Spleen (tissue), 11 donors: ENCODE measurements around the gene RANBP9. TPM values are rescaled to one million over a fixed set of nuclear protein-coding genes. Genes with fewer than 3 reads are reported as not detected.

Experiments
- DNase-seq: peaks from one replicate; pipeline ENCODE4 v3.0.0-alpha.2; 2020
- H3K27ac ChIP-seq, 8 donors: fragments of 200-600 bp; sonication (generic) in 7 of 8; 1 replicate in 4 of 8; 2 replicates in 4 of 8; pipeline versions ENCODE4 v1.5.0 to v1.8.0; 2016 to 2021; ENCODE audit warnings: inconsistent platforms in 4 of 8, mild to moderate bottlenecking in 4 of 8, moderate library complexity in 1 of 8
- H3K27me3 ChIP-seq, 7 donors: fragments of 200-600 bp; sonication (generic) in 6 of 7; replicated peaks in 1 of 7; 1 replicate in 4 of 7; 2 replicates in 3 of 7; pipeline versions ENCODE4 v1.5.0 to v1.8.0; 2016 to 2021; ENCODE audit warnings: inconsistent platforms in 3 of 7, mild to moderate bottlenecking in 1 of 7
- H3K36me3 ChIP-seq, 6 donors: fragments of 200-600 bp; sonication (generic) in 5 of 6; 1 replicate in 4 of 6; 2 replicates in 2 of 6; pipeline versions ENCODE4 v1.5.0 to v1.8.0; 2016 to 2021; ENCODE audit warnings: inconsistent platforms in 2 of 6
- H3K4me1 ChIP-seq, 6 donors: fragments of 200-600 bp; sonication (generic) in 5 of 6; 1 replicate in 3 of 6; 2 replicates in 3 of 6; pipeline versions ENCODE4 v1.5.0 to v1.8.0; 2016 to 2021; ENCODE audit warnings: inconsistent platforms in 3 of 6
- H3K4me3 ChIP-seq, 8 donors: fragments of 200-600 bp; sonication (generic) in 7 of 8; 1 replicate in 4 of 8; 2 replicates in 4 of 8; pipeline versions ENCODE4 v1.5.0 to v1.8.0; 2016 to 2021; ENCODE audit warnings: inconsistent platforms in 4 of 8, mild to moderate bottlenecking in 4 of 8, moderate library complexity in 2 of 8
- H3K9me3 ChIP-seq, 8 donors: fragments of 200-600 bp; sonication (generic) in 7 of 8; 1 replicate in 4 of 8; 2 replicates in 4 of 8; pipeline versions ENCODE4 v1.5.0 to v1.8.0; 2016 to 2021; ENCODE audit warnings: inconsistent platforms in 4 of 8
- POLR2A ChIP-seq, 3 donors: fragments of 450-650 bp; IDR thresholded peaks; one replicate each; pipeline ENCODE4 v1.5.1; 2017; ENCODE audit warnings: antibody characterized with exemption in 3 of 3, mild to moderate bottlenecking in 1 of 3
- POLR2AphosphoS5 ChIP-seq, 3 donors: sonication (generic); formaldehyde crosslinking; IDR thresholded peaks; one replicate each; pipeline ENCODE4 v1.5.1; 2017; ENCODE audit warnings: antibody characterized with exemption in 3 of 3
- WGBS, 5 donors: extraction: QIAGEN DNeasy Blood & Tissue Kit in 3 of 5; methylation state at CpG; one replicate each; pipeline versions ENCODE4 v1.1.5 to v1.1.7; 2013 to 2018; 5-methylcytosine and 5-hydroxymethylcytosine counted together
- intact Hi-C: fragments of 100-400 bp; cut with DNase I; formaldehyde crosslinking; loops from one replicate; pipeline ENCODE4 v1.15.0; 2023; ENCODE audit warnings: low total_unique reads
- polyA plus RNA-seq, 3 donors: library from polyadenylated mRNA; stranded (reverse); fragments of 200-250 nt; gene quantifications; one replicate each; pipeline ENCODE4 v1.2.1, GENCODE V29; 2013
- total RNA-seq, 7 donors: library from RNA; depleted of rRNA in 3 of 7; stranded (reverse); fragments of >200 nt in 3 of 7; fragmentation: NEBNext Ultra II Directional in 4 of 7; extraction: Animal tissue kit (Norgen Biotek cat#: 25700) in 4 of 7; gene quantifications; one replicate each; pipeline versions ENCODE4 v1.1.0 to v1.2.1, GENCODE V29; 2016 to 2021
- TF ChIP-seq, protein P1 (sequence below), 11 experiments: fragments of 200-600 bp in 7 of 11; fragments of 450-650 bp in 4 of 11; sonication (generic) in 4 of 11; IDR thresholded peaks in 8 of 11; conservative IDR thresholded peaks in 3 of 11; 1 replicate in 7 of 11; 2 replicates in 4 of 11; pipeline versions ENCODE4 v1.4.0 to v1.8.0; 2016 to 2021; ENCODE audit warnings: antibody characterized with exemption in 11 of 11, inconsistent platforms in 4 of 11, mild to moderate bottlenecking in 1 of 11
- donor health status: healthy with polysubstance abuse.
- donor health status: DM: no; HTN: no; CAD: no; lungs with moderate emphysema.
- donor health status: DM: no; HTN: no; CAD: no.
- donor health status: Bipolar disorder and iron deficiency.
- donor health status: healthy.
- donor health status: DM: no; HTN: no; CAD: no.
- donor health status: DM: yes; HTN: yes; CAD: no.

The RANBP9 gene
- total and polyA plus RNA-seq, 10 donors: 13.4 to 41.8 (median 34.6) TPM

DNA sequence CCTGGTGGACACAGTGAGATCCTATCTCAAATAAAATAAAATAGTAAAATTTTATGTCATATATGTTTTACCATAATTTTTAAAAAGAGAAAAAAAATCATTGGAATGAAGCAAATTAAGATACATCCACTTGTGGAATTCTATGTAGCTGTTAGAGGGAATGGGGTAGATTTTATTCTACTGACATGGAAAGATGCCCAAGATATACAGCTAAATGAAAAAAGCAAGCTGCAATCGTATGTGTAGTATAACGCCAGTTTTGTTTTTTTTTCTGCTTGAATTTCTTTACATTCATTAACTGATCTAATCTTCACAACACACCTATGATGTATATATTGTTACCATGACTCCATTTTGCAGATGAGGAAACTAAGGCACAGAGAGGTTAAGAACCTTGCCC, 23.4 kb upstream of the RANBP9 start:
- H3K27me3 ChIP-seq: no peaks in the 10 kb centered on the region
- no peaks in the 10 kb centered on the region for H3K9me3 ChIP-seq
- 89 to 93% (median 92%) methylated on average over 2 of the region's 2 CpGs for WGBS, 5 donors
- no peaks in the 10 kb centered on the region for H3K36me3 ChIP-seq
- intact Hi-C loops: no loop called here
- no peak overlapping the region for H3K27ac ChIP-seq
- no peaks in the 10 kb centered on the region for H3K4me1 ChIP-seq
- no peak for TF ChIP-seq POLR2AphosphoS5 (IDR thresholded peaks at IDR 0.05)
- TF ChIP-seq, protein P1, sequence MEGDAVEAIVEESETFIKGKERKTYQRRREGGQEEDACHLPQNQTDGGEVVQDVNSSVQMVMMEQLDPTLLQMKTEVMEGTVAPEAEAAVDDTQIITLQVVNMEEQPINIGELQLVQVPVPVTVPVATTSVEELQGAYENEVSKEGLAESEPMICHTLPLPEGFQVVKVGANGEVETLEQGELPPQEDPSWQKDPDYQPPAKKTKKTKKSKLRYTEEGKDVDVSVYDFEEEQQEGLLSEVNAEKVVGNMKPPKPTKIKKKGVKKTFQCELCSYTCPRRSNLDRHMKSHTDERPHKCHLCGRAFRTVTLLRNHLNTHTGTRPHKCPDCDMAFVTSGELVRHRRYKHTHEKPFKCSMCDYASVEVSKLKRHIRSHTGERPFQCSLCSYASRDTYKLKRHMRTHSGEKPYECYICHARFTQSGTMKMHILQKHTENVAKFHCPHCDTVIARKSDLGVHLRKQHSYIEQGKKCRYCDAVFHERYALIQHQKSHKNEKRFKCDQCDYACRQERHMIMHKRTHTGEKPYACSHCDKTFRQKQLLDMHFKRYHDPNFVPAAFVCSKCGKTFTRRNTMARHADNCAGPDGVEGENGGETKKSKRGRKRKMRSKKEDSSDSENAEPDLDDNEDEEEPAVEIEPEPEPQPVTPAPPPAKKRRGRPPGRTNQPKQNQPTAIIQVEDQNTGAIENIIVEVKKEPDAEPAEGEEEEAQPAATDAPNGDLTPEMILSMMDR (IDR thresholded peaks at IDR 0.05 in 8 of 11, conservative IDR thresholded peaks at IDR 0.05 in 3 of 11): no peak
- TF ChIP-seq POLR2A (IDR thresholded peaks at IDR 0.05): no peak
- H3K4me3 ChIP-seq: no peak overlapping the region
- no peak for DNase-seq

DNA sequence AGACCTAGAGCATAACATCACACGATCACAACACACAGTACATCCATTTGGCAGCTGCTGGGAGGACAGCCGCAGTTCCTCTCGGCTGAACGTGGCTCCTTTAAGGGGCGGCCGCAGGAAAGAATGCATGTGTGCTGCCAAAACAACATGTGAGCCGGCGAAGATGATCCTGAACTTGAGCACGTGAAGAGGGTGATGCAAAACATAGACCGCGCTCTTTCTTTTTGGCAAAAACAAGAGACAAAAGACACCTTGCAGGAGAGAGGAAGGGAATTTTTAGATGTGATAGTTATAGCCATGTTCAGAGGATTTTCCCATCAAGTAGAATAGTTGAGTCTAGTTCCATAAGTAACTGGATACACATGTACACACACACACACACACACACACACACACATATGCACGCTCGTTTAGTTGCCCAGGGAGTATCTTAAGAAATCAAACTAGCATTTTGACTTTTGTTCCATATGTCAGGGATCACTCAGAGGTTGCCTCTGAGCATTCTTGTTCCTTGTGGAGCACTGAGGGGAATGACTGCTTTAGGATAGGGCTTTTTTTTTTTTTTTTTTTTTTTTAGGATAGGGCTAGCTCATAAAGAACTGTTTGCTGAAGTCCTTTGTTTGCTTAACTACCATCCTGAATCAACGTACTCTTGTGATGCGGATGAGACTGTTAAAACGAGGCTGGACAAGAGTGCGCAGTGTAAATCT, 21.7 kb upstream of the RANBP9 start:
- Histone ChIP-seq H3K27ac (no peak overlapping the region), H3K27me3 (no peaks in the 10 kb centered on the region), H3K9me3 (no peaks in the 10 kb centered on the region), H3K4me1 (no peaks in the 10 kb centered on the region), H3K36me3 (no peaks in the 10 kb centered on the region), H3K4me3 (no peak overlapping the region)
- intact Hi-C loops: no loop called here
- 73 to 78% (median 74%) methylated on average over 17 of the region's 17 CpGs for WGBS, 5 donors
- DNase-seq: no peak
- no peak for TF ChIP-seq POLR2A (IDR thresholded peaks at IDR 0.05)
- TF ChIP-seq POLR2AphosphoS5 (IDR thresholded peaks at IDR 0.05): peak in 1 of 3 donors; percentile 24

DNA sequence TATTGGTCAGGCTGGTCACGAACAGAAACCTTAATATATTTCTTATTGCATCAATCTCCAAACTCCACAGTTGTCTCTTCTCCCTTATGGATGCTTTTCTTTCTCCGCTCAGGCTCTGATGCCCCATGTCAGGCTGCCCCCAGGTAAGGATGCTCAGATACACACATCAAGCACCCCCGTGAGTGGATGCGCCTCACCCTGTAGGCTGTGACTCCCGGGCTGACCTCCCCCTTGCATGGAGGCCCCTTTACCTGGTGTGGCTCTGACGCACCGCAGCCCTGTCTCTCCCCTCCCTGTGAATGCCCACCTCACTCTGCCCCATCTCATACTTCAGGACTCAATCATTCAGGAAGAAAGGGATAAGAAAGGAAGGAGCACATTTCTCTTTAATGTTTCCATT, 19.1 kb upstream of the RANBP9 start:
- Histone ChIP-seq H3K4me1 (no peaks in the 10 kb centered on the region), H3K36me3 (no peaks in the 10 kb centered on the region), H3K9me3 (no peaks in the 10 kb centered on the region), H3K27ac (no peak overlapping the region), H3K27me3 (no peaks in the 10 kb centered on the region), H3K4me3 (no peak overlapping the region)
- DNase-seq: no peak
- WGBS, 5 donors: 86 to 94% (median 90%) methylated on average over 7 of the region's 7 CpGs
- no peak for TF ChIP-seq POLR2AphosphoS5 (IDR thresholded peaks at IDR 0.05)
- intact Hi-C loops: no loop called here

DNA sequence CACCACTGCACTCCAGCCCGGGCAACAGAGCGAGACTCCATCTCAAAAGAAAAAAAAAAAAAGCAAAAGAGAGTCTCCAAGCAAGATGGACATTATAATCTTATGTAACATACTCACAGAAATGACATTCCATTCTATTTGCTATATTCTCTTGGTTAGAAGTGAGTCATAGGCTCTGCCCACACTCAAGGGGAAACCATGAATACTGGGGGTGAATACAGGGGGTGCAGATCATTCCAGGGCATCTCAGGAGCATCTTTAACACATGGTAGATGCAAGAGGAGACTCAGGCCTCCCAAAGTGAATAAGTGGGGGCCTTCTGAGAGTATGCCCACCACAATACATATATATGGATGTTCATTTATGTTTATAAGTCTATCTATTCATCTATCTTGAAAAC, 18.3 kb upstream of the RANBP9 start:
- WGBS, 5 donors: 85 to 97% (median 92%) methylated on average over 2 of the region's 2 CpGs

DNA sequence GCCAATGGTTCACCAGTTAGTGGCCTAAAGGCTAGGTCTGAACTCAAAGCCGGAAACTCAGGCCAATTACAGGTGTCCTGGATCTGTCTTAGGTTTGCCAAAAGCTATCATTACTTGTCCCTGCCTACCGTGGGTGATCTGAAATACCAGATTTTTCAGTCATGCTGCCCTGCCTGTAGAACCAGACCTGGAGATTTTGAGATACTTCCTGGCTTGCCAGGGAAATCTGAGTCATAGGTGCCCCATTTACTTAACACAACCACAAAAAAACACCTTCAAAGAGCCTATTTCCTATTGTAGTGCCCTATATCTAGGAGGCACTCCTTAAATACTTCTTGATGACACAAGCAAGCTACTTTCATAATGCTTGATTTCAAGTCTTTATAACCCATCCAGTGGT, 13.9 kb upstream of the RANBP9 start:
- H3K27ac ChIP-seq: no peak overlapping the region
- peaks cover 0 to 6% (median 0%) of the 10 kb centered on the region in 6 donors for H3K4me1 ChIP-seq
- WGBS, 5 donors: 83 to 87% (median 86%) methylated on average over 2 of the region's 2 CpGs
- H3K27me3 ChIP-seq: no peaks in the 10 kb centered on the region
- TF ChIP-seq, protein P1 (IDR thresholded peaks at IDR 0.05 in 8 of 11, conservative IDR thresholded peaks at IDR 0.05 in 3 of 11): no peak
- TF ChIP-seq POLR2A (IDR thresholded peaks at IDR 0.05): no peak
- TF ChIP-seq POLR2AphosphoS5 (IDR thresholded peaks at IDR 0.05): no peak
- H3K9me3 ChIP-seq: no peaks in the 10 kb centered on the region
- H3K4me3 ChIP-seq: no peak overlapping the region
- intact Hi-C loops: no loop called here
- H3K36me3 ChIP-seq: no peaks in the 10 kb centered on the region
- DNase-seq: no peak

More for the DNA sequence above, 18.3 kb upstream of the RANBP9 start:
- DNase-seq: no peak
- Histone ChIP-seq H3K27ac (no peak overlapping the region), H3K4me1 (no peaks in the 10 kb centered on the region), H3K27me3 (no peaks in the 10 kb centered on the region), H3K36me3 (no peaks in the 10 kb centered on the region), H3K4me3 (no peak overlapping the region), H3K9me3 (no peaks in the 10 kb centered on the region)
- TF ChIP-seq POLR2AphosphoS5 (IDR thresholded peaks at IDR 0.05) (no peak), POLR2A (IDR thresholded peaks at IDR 0.05) (no peak)
- TF ChIP-seq, protein P1 (IDR thresholded peaks at IDR 0.05 in 8 of 11, conservative IDR thresholded peaks at IDR 0.05 in 3 of 11): no peak
- intact Hi-C loops: no loop called here
